Adipocyte (in vitro differentiated cells): ENCODE data around the gene TCN2.

Experiments
- DNase-seq: peaks from one replicate; pipeline ENCODE4 v3.0.0-alpha.2; 2015; ENCODE audit warnings: low read depth
- H3K27me3 ChIP-seq: replicated peaks from 2 replicates; pipeline ENCODE4 v1.7.0; 2013; ENCODE audit warnings: mild to moderate bottlenecking, low read length, moderate library complexity; ENCODE audit not compliant: control insufficient read depth, insufficient read depth
- H3K36me3 ChIP-seq: 2 replicates; pipeline ENCODE4 v1.7.0; 2013; ENCODE audit warnings: low read length, mild to moderate bottlenecking, moderate library complexity; ENCODE audit not compliant: control insufficient read depth, insufficient read depth, severe bottlenecking
- H3K4me1 ChIP-seq: 2 replicates; pipeline ENCODE4 v1.7.0; 2013; ENCODE audit warnings: mild to moderate bottlenecking, low read length, moderate library complexity; ENCODE audit not compliant: control insufficient read depth, insufficient read depth
- H3K4me3 ChIP-seq: 2 replicates; pipeline ENCODE4 v1.7.0; 2013; ENCODE audit warnings: mild to moderate bottlenecking, low read length, moderate library complexity
- H3K9ac ChIP-seq: 2 replicates; pipeline ENCODE4 v1.7.0; 2013; ENCODE audit warnings: mild to moderate bottlenecking, low read length, moderate library complexity
- H3K9me3 ChIP-seq: 2 replicates; pipeline ENCODE4 v1.7.0; 2013; ENCODE audit warnings: mild to moderate bottlenecking, low read length, moderate library complexity; ENCODE audit not compliant: control insufficient read depth

The TCN2 gene

GRCh38 chr22:30568137-30568805, 38.7 kb upstream of the TCN2 start:
- no peak for DNase-seq
- no peaks in the 10 kb centered on the region for H3K9me3 ChIP-seq
- H3K9ac ChIP-seq: no peak overlapping the region
- peaks cover 37% of the 10 kb centered on the region for H3K27me3 ChIP-seq
- no peak overlapping the region for H3K4me3 ChIP-seq
- peaks cover 7% of the 10 kb centered on the region for H3K4me1 ChIP-seq
- H3K36me3 ChIP-seq: no peaks in the 10 kb centered on the region

GRCh38 chr22:30569674-30570202, 37.2 kb upstream of the TCN2 start:
- no peaks in the 10 kb centered on the region for H3K9me3 ChIP-seq
- peaks cover 7% of the 10 kb centered on the region for H3K4me1 ChIP-seq
- H3K36me3 ChIP-seq: no peaks in the 10 kb centered on the region
- no peak for DNase-seq
- H3K9ac ChIP-seq: no peak overlapping the region
- H3K4me3 ChIP-seq: no peak overlapping the region
- H3K27me3 ChIP-seq: peaks cover 32% of the 10 kb centered on the region

GRCh38 chr22:30572210-30572609, 34.8 kb upstream of the TCN2 start:
- H3K4me1 ChIP-seq: peaks cover 10% of the 10 kb centered on the region
- DNase-seq: no peak
- peaks cover 17% of the 10 kb centered on the region for H3K36me3 ChIP-seq
- H3K27me3 ChIP-seq: peaks cover 20% of the 10 kb centered on the region
- H3K4me3 ChIP-seq: no peak overlapping the region
- no peak overlapping the region for H3K9ac ChIP-seq
- H3K9me3 ChIP-seq: no peaks in the 10 kb centered on the region

GRCh38 chr22:30572840-30573593, 34.0 kb upstream of the TCN2 start:
- Histone ChIP-seq H3K9me3 (no peaks in the 10 kb centered on the region), H3K4me1 (peaks cover 10% of the 10 kb centered on the region), H3K36me3 (peaks cover 25% of the 10 kb centered on the region), H3K4me3 (no peak overlapping the region), H3K27me3 (peaks cover 18% of the 10 kb centered on the region), H3K9ac (no peak overlapping the region)
- DNase-seq: no peak

GRCh38 chr22:30573594-30574094, 33.3 kb upstream of the TCN2 start:
- Histone ChIP-seq H3K4me1 (peaks cover 10% of the 10 kb centered on the region), H3K36me3 (peaks cover 32% of the 10 kb centered on the region), H3K27me3 (peaks cover 11% of the 10 kb centered on the region), H3K9me3 (no peaks in the 10 kb centered on the region), H3K9ac (no peak overlapping the region), H3K4me3 (no peak overlapping the region)
- no peak for DNase-seq

- Histone ChIP-seq H3K27me3 (peaks cover 11% of the 10 kb centered on the region), H3K4me1 (peaks cover 10% of the 10 kb centered on the region), H3K9ac (no peak within 1 kb of the TSS), H3K4me3 (no peak within 1 kb of the TSS), H3K36me3 (peaks cover 39% of the 10 kb centered on the region), H3K9me3 (no peaks in the 10 kb centered on the region)
- DNase-seq: no peak
Observed at GRCh38 chr22:30574095-30574981, 32.6 kb upstream of the TCN2 start, which contains the start of gene GAL3ST1. TSS of gene GAL3ST1 (minus strand) at chr22:30574665. CDS start at chr22:30557392, 17,273 bp downstream.

- Histone ChIP-seq H3K9ac (no peak overlapping the region), H3K36me3 (peaks cover 47% of the 10 kb centered on the region), H3K4me3 (no peak overlapping the region), H3K27me3 (peaks cover 11% of the 10 kb centered on the region), H3K9me3 (no peaks in the 10 kb centered on the region), H3K4me1 (peaks cover 10% of the 10 kb centered on the region)
- no peak for DNase-seq
Observed at GRCh38 chr22:30574997-30575671, 31.8 kb upstream of the TCN2 start.

GRCh38 chr22:30575859-30576258, 31.1 kb upstream of the TCN2 start:
- Histone ChIP-seq H3K9ac (no peak overlapping the region), H3K4me3 (no peak overlapping the region), H3K27me3 (peaks cover 11% of the 10 kb centered on the region), H3K9me3 (no peaks in the 10 kb centered on the region), H3K36me3 (peaks cover 54% of the 10 kb centered on the region), H3K4me1 (peaks cover 7% of the 10 kb centered on the region)
- DNase-seq: no peak

GRCh38 chr22:30578481-30578880, 28.5 kb upstream of the TCN2 start:
- H3K4me3 ChIP-seq: no peak overlapping the region
- no peak for DNase-seq
- peaks cover 20% of the 10 kb centered on the region for H3K4me1 ChIP-seq
- peaks cover 74% of the 10 kb centered on the region for H3K36me3 ChIP-seq
- no peak overlapping the region for H3K9ac ChIP-seq
- H3K9me3 ChIP-seq: no peaks in the 10 kb centered on the region
- H3K27me3 ChIP-seq: no peaks in the 10 kb centered on the region

GRCh38 chr22:30580896-30581295, 26.1 kb upstream of the TCN2 start:
- no peak overlapping the region for H3K4me3 ChIP-seq
- no peaks in the 10 kb centered on the region for H3K9me3 ChIP-seq
- H3K36me3 ChIP-seq: peaks cover 92% of the 10 kb centered on the region
- H3K4me1 ChIP-seq: peaks cover 19% of the 10 kb centered on the region
- H3K9ac ChIP-seq: no peak overlapping the region
- H3K27me3 ChIP-seq: no peaks in the 10 kb centered on the region
- no peak for DNase-seq
